OCI-LY1 (cell line): ENCODE measurements around the gene ENTR1.

Source experiments
- CTCF ChIP-seq: fragments of 200-600 bp; sonication (generic), shearing (Covaris generic); IDR thresholded peaks from 2 replicates; pipeline ENCODE4 v1.5.1; 2017; ENCODE audit warnings: mild to moderate bottlenecking, antibody characterized with exemption, low read length, moderate library complexity, mixed read lengths
- EZH2 ChIP-seq: fragments of 200-600 bp; sonication (generic), shearing (Covaris generic); IDR thresholded peaks from 2 replicates; pipeline ENCODE4 v1.8.0; 2017; ENCODE audit warnings: borderline replicate concordance, mixed run types, mild to moderate bottlenecking, antibody characterized with exemption, low read length, moderate library complexity, mixed read lengths

GRCh38 chr9:136423432-136424146 is 13.2 kb upstream of the ENTR1 start:
- TF ChIP-seq CTCF: no peak
- no peak for TF ChIP-seq EZH2
